Measurements from ENCODE around the gene NIPBL. TPM values are rescaled to one million over a fixed set of nuclear protein-coding genes. Genes with fewer than 3 reads are reported as not detected.

Gene NIPBL
- total RNA-seq, 1 donor = 24.6 TPM

GRCh38 chr5:37014321-37014720, 137.8 kb downstream of the NIPBL start:
- TF ChIP-seq, protein P1, sequence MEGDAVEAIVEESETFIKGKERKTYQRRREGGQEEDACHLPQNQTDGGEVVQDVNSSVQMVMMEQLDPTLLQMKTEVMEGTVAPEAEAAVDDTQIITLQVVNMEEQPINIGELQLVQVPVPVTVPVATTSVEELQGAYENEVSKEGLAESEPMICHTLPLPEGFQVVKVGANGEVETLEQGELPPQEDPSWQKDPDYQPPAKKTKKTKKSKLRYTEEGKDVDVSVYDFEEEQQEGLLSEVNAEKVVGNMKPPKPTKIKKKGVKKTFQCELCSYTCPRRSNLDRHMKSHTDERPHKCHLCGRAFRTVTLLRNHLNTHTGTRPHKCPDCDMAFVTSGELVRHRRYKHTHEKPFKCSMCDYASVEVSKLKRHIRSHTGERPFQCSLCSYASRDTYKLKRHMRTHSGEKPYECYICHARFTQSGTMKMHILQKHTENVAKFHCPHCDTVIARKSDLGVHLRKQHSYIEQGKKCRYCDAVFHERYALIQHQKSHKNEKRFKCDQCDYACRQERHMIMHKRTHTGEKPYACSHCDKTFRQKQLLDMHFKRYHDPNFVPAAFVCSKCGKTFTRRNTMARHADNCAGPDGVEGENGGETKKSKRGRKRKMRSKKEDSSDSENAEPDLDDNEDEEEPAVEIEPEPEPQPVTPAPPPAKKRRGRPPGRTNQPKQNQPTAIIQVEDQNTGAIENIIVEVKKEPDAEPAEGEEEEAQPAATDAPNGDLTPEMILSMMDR (IDR thresholded peaks at IDR 0.05; ENCODE audit: insufficient read depth, low read depth, low read length) = no peak
- H3K4me3 ChIP-seq (ENCODE audit: low read depth, low read length) = no peak overlapping the region
- DNase-seq (ENCODE audit: low read depth) = no peak

DNA sequence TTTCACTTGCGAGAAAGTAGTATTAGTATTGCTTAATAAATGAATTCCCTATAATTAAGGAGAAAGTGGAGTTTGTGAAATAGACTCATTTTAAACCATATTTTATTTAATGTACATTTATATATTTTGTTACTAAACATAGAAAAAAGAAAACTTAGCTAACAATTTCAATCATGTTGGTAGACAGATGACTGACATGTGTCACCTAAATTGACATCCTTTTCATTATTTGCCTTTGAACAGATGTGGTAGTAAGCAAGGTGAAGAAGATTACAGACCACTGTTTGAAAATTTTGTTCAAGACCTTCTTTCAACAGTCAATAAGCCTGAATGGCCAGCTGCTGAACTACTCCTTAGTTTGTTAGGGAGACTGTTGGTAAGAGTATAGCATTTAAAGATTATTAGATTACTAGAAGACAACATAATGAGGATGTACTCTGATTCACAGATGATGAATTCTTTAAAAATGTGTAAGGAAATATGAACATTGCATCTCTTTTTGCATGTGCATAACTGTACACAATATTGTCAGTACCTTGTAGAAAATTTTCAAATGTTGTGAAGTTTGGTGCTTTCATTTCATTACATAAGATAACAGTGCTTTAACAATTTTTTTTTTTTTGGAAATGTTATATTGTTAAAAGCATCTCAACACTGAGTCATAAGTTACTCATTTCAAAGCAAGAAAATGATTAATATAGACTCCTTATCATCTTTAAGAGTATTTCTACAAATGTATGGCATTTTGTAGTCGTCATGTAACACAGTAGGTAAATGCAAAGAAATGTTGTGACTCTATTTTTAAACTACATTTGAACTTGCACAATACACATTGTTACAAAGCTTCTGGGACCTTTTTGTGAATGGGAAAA, 139.5 kb downstream of the NIPBL start:
- TF ChIP-seq, protein P1 (IDR thresholded peaks at IDR 0.05; ENCODE audit: insufficient read depth, low read depth, low read length) = no peak
- no peak for DNase-seq (ENCODE audit: low read depth)
- H3K4me3 ChIP-seq (ENCODE audit: low read depth, low read length) = no peak overlapping the region

GRCh38 chr5:37028910-37029309, 152.3 kb downstream of the NIPBL start:
- TF ChIP-seq, protein P1 (IDR thresholded peaks at IDR 0.05; ENCODE audit: insufficient read depth, low read depth, low read length) = no peak
- no peak for DNase-seq (ENCODE audit: low read depth)
- H3K4me3 ChIP-seq (ENCODE audit: low read depth, low read length) = no peak overlapping the region

- no peak for DNase-seq (ENCODE audit: low read depth)
- no peak overlapping the region for H3K4me3 ChIP-seq (ENCODE audit: low read depth, low read length)
- TF ChIP-seq, protein P1 (IDR thresholded peaks at IDR 0.05; ENCODE audit: insufficient read depth, low read depth, low read length) = no peak
Measured at GRCh38 chr5:37029436-37029835, 152.9 kb downstream of the NIPBL start.

DNA sequence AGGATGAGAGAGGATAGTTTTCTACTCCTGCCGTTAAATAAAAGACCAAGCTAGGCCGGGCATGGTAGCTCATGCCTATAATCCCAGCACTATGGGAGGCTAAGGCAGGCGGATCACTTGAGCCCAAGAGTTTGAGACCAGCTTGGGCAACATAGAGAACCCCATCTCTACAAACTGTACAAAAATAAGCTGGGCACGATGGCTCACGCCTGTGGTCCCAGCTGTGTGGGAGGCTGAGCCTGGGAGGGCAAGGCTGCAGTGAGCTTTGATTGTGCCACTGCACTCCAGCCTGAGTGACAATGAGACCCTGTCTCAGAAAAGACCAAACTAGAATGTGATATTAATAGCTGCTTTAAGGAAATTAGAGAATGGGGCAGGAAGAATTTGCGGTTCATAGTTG, 158.4 kb downstream of the NIPBL start:
- DNase-seq (ENCODE audit: low read depth) = no peak
- TF ChIP-seq, protein P1 (IDR thresholded peaks at IDR 0.05; ENCODE audit: insufficient read depth, low read depth, low read length) = no peak

DNA sequence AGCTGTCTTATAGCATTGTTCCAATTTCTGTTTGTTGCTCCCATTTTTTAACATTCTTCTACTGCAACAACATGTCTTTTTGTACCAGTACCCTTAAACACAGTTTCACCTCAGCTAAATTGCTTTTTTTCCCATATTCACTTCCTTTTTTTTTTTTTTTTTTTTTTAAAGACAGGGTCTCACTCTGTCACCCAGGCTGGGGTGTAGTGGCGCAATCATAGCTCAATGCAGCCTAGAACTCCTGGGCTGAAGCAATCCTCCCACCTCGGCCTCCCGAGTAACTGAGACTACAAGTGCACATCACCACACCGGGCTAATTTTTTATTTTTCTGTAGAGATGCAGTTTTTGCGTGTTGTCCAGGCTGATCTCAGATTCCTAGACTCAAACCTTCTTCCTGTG, 161.3 kb downstream of the NIPBL start:
- DNase-seq (ENCODE audit: low read depth) = no peak
- H3K4me3 ChIP-seq (ENCODE audit: low read depth, low read length) = no peak overlapping the region
- TF ChIP-seq, protein P1 (IDR thresholded peaks at IDR 0.05; ENCODE audit: insufficient read depth, low read depth, low read length) = no peak

More for the DNA sequence above, 158.4 kb downstream of the NIPBL start:
- H3K4me3 ChIP-seq (ENCODE audit: low read depth, low read length) = no peak overlapping the region

Data from fibroblast of villous mesenchyme (primary cell).